K562 (cell line): ENCODE data around the gene BPNT1. TPM values are rescaled to one million over a fixed set of nuclear protein-coding genes. Genes with fewer than 3 reads are reported as not detected.

Experiments used
- AFF4 ChIP-seq: sonication (generic); formaldehyde crosslinking; IDR thresholded peaks from 2 replicates; pipeline ENCODE4 v1.8.0; 2023; ENCODE audit warnings: mild to moderate bottlenecking, missing genetic modification reagents
- E2F3 ChIP-seq: fragments of 250-450 bp; sonication (Bioruptor Pico); IDR thresholded peaks from 2 replicates; pipeline ENCODE4 v1.4.0; 2020; ENCODE audit warnings: mild to moderate bottlenecking
- EWSR1 ChIP-seq: fragments of 450-650 bp; IDR thresholded peaks from 2 replicates; pipeline ENCODE4 v1.6.1; 2018; ENCODE audit warnings: borderline replicate concordance, mild to moderate bottlenecking, low read depth, moderate library complexity; ENCODE audit not compliant: partially characterized antibody
- IRF1 ChIP-seq: sonication (generic); formaldehyde crosslinking; IDR thresholded peaks from 2 replicates; pipeline ENCODE4 v1.8.0; 2022; ENCODE audit warnings: missing genetic modification reagents, mild to moderate bottlenecking, borderline replicate concordance
- MBD1 ChIP-seq: fragments of 250-450 bp; sonication (Bioruptor Pico); IDR thresholded peaks from 2 replicates; pipeline ENCODE4 v1.8.0; 2022; ENCODE audit warnings: inconsistent platforms
- PHF8 ChIP-seq: fragments of 200-600 bp; sonication (generic); IDR thresholded peaks from 2 replicates; pipeline ENCODE4 v1.6.1; 2012; ENCODE audit warnings: mixed run types, mild to moderate bottlenecking, inconsistent platforms, low read length, moderate library complexity, borderline replicate concordance
- RB1 ChIP-seq: fragments of 450-650 bp; IDR thresholded peaks from 2 replicates; pipeline ENCODE4 v1.6.1; 2017; ENCODE audit warnings: low read depth, mild to moderate bottlenecking
- RBFOX2 ChIP-seq: fragments of 200-400 bp; formaldehyde crosslinking; IDR thresholded peaks from 2 replicates; pipeline ENCODE4 v1.6.1; 2017; ENCODE audit warnings: low read depth, mild to moderate bottlenecking, low read length, moderate library complexity
- RCOR1 ChIP-seq, 2 experiments: IDR thresholded peaks; 2 replicates each; pipeline ENCODE4 v1.6.1; 2012; ENCODE audit warnings: low read depth in 2 of 2, low read length in 2 of 2, borderline replicate concordance in 1 of 2, improper control_type of control experiment in 1 of 2
- SAFB2 ChIP-seq: fragments of 200-400 bp; formaldehyde crosslinking; IDR thresholded peaks from 2 replicates; pipeline ENCODE4 v1.6.1; 2018; ENCODE audit warnings: borderline replicate concordance, low read length, low read depth, moderate library complexity; ENCODE audit not compliant: severe bottlenecking
- SMAD3 ChIP-seq: fragments of 450-650 bp; formaldehyde crosslinking; conservative IDR thresholded peaks from 2 replicates; pipeline ENCODE4 v1.4.0; 2020; ENCODE audit warnings: mild to moderate bottlenecking
- SREBF1 ChIP-seq: fragments of 150-350 bp; IDR thresholded peaks from 2 replicates; pipeline ENCODE4 v1.6.1; 2014; ENCODE audit warnings: antibody characterized with exemption, low read depth, low read length, borderline replicate concordance
- ZBTB1 ChIP-seq: sonication (generic); formaldehyde crosslinking; IDR thresholded peaks from 2 replicates; pipeline ENCODE4 v1.8.1; 2023; ENCODE audit warnings: missing genetic modification reagents, low read depth, mild to moderate bottlenecking, borderline replicate concordance
- ZBTB2 ChIP-seq: fragments of 450-650 bp; IDR thresholded peaks from 2 replicates; pipeline ENCODE4 v1.6.1; 2016; ENCODE audit warnings: antibody characterized with exemption
- ZNF224 ChIP-seq: sonication (generic); formaldehyde crosslinking; IDR thresholded peaks from 2 replicates; pipeline ENCODE4 v1.8.0; 2022; ENCODE audit warnings: mild to moderate bottlenecking, missing genetic modification reagents
- ZNF41 ChIP-seq: fragments of 250-450 bp; sonication (Bioruptor Pico); conservative IDR thresholded peaks from 2 replicates; pipeline ENCODE4 v1.4.0; 2020; ENCODE audit warnings: mild to moderate bottlenecking
- ZNF583 ChIP-seq: fragments of 250-450 bp; sonication (Bioruptor Pico); IDR thresholded peaks from 2 replicates; pipeline ENCODE4 v1.4.0; 2020
- polyA plus RNA-seq, 8 experiments: library from polyadenylated mRNA; depleted of rRNA in 4 of 8; stranded (reverse) in 5 of 8; unstranded in 3 of 8; fragments of >200 nt; fragmentation: Nextera tagmentation in 2 of 8; fragmentation: Illumina TruSeq in 1 of 8; extraction: Ambion mirVana in 2 of 8; extraction: Trizol in 1 of 8; gene quantifications; 2 replicates each; pipeline versions ENCODE4 v1.2.1 to v1.2.3, GENCODE V29; 2011 to 2014; ENCODE audit warnings: inconsistent platforms in 1 of 8, missing spikeins in 1 of 8
- total RNA-seq, 7 experiments: library from RNA; depleted of rRNA in 6 of 7; stranded (reverse); fragments of >200 nt in 6 of 7; fragmentation: Illumina TruSeq in 2 of 7; extraction: Trizol in 2 of 7; gene quantifications; 2 replicates each; pipeline versions ENCODE4 v1.2.1 to v1.2.3, GENCODE V29; 2011 to 2021; ENCODE audit warnings: low replicate concordance in 1 of 7

The BPNT1 gene
- total and polyA plus RNA-seq, 9 of the 15 experiments (the other 6 are each of a cell fraction or from before 2014, with no cell fraction given) = 30.2 to 73.8 (median 40.5) TPM

- TF ChIP-seq ZBTB2 (peak; percentile 76; the same call in 1 of the 2 replicates), IRF1 (CRISPR knock-in tag) (no peak), ZNF583 (CRISPR knock-in tag) (no peak), RB1 (peak; percentile 71), E2F3 (CRISPR knock-in tag) (no peak), PHF8 (peak; percentile 62; the same call in 1 of the 2 replicates), AFF4 (no peak; the same call in 1 of the 2 replicates), EWSR1 (no peak), RBFOX2 (peak; percentile 55), ZBTB1 (CRISPR knock-in tag) (no peak), RCOR1 (IDR thresholded peaks at IDR 0.05; ENCODE audit: borderline replicate concordance in 1 of 2, low read depth in 2 of 2, low read length in 2 of 2) (peak; percentile 3 to 52; a peak in 2 of 4 replicates), ZNF224 (no peak), MBD1 (no peak), SREBF1 (no peak), ZNF41 (CRISPR knock-in tag) (no peak; the same call in 1 of the 2 replicates), SAFB2 (no peak), SMAD3 (CRISPR knock-in tag) (0 out of 2 replicates have a peak, but pooled peaks have one; percentile 17)
Observed at GRCh38 chr1:220089650-220090556, at the start of gene BPNT1 (continued).
